WTC11 (cell line): ENCODE results near the gene CA5A. TPM values are rescaled to one million over a fixed set of nuclear protein-coding genes. Genes with fewer than 3 reads are reported as not detected.
"Not testable (repeated sequence)": the region's sequence is repeated elsewhere in the genome, so short reads cannot be mapped to it uniquely, and the experiment has no call there.

ENCODE experiments used
- ATAC-seq: fragments of 200-7000 bp; cut with Tn5 transposase; 2 replicates; pipeline ENCODE4 v1.10.0; 2021; ENCODE audit warnings: mild to moderate bottlenecking, moderate library complexity
- CTCF ChIA-PET: fragments of 300-600 bp; sonication (Branson Sonifier 250); formaldehyde crosslinking; loops from one replicate; lab custom pipeline; 2021; ENCODE audit warnings: antibody characterized with exemption; lab: Charles Lee
- POLR2A ChIA-PET: fragments of 350-600 bp; sonication (Branson Sonifier 250); formaldehyde crosslinking; loops from one replicate; lab custom pipeline; 2021; ENCODE audit warnings: antibody characterized with exemption; lab: Charles Lee
- DNase-seq: peaks from one replicate; pipeline ENCODE4 v3.0.0; 2021; ENCODE audit warnings: low spot score
- H3K27ac Mint-ChIP-seq: 2 replicates; pipeline ENCODE4 v1.8.0; 2021; ENCODE audit warnings: mixed read lengths
- H3K27me3 Mint-ChIP-seq: 2 replicates; pipeline ENCODE4 v1.8.0; 2021; ENCODE audit warnings: low read depth, mild to moderate bottlenecking, moderate library complexity, mixed read lengths
- H3K36me3 Mint-ChIP-seq: 2 replicates; pipeline ENCODE4 v1.8.0; 2021; ENCODE audit warnings: mixed read lengths
- H3K4me1 Mint-ChIP-seq: 2 replicates; pipeline ENCODE4 v1.8.0; 2022; ENCODE audit warnings: mixed read lengths
- H3K4me3 Mint-ChIP-seq: 2 replicates; pipeline ENCODE4 v1.8.0; 2021; ENCODE audit warnings: mild to moderate bottlenecking, moderate library complexity, mixed read lengths
- H3K9me3 Mint-ChIP-seq: 2 replicates; pipeline ENCODE4 v1.8.0; 2021; ENCODE audit warnings: mixed read lengths
- AR ChIP-seq: fragments of 250-450 bp; sonication (Bioruptor Pico); IDR thresholded peaks from 2 replicates; pipeline ENCODE4 v1.9.0; 2021; ENCODE audit warnings: mild to moderate bottlenecking
- ELF4 ChIP-seq: sonication (generic); formaldehyde crosslinking; IDR thresholded peaks from 2 replicates; pipeline ENCODE4 v1.8.1; 2022; ENCODE audit warnings: low read depth, mild to moderate bottlenecking, moderate library complexity, missing genetic modification reagents
- FOXJ3 ChIP-seq: sonication (generic); formaldehyde crosslinking; IDR thresholded peaks from 2 replicates; pipeline ENCODE4 v1.9.0; 2021; ENCODE audit warnings: missing genetic modification reagents, mild to moderate bottlenecking, borderline replicate concordance
- FOXK1 ChIP-seq: sonication (generic); formaldehyde crosslinking; IDR thresholded peaks from 2 replicates; pipeline ENCODE4 v1.8.0; 2022; ENCODE audit warnings: mild to moderate bottlenecking, moderate library complexity, missing genetic modification reagents
- FOXP4 ChIP-seq: sonication (generic); formaldehyde crosslinking; IDR thresholded peaks from 2 replicates; pipeline ENCODE4 v1.8.0; 2022; ENCODE audit warnings: mild to moderate bottlenecking, missing genetic modification reagents
- GABPB1 ChIP-seq: sonication (generic); formaldehyde crosslinking; IDR thresholded peaks from 2 replicates; pipeline ENCODE4 v1.8.1; 2023; ENCODE audit warnings: mild to moderate bottlenecking, missing genetic modification reagents
- total RNA-seq: library from RNA; stranded (reverse); gene quantifications from 3 replicates; pipeline ENCODE4 v1.2.3, GENCODE V29; 2021

Gene CA5A
- total RNA-seq, 1 experiment from 2014 or later: not detected

GRCh38 chr16:87868254-87869029 is 67.9 kb downstream of the CA5A start:
- ChIA-PET POLR2A (interaction anchor here (0.8 to 3.7 kb wide), 6 partner anchors 16 to 89 kb away, joined by 3 to 45 read pairs (median 6); no protein-coding TSS in a partner anchor), CTCF (interaction anchor here (9.3 to 13.1 kb wide), 2 partner anchors 18 to 88 kb away, joined by 192 to 234 read pairs; no protein-coding TSS in a partner anchor)
- DNase-seq, ATAC-seq, H3K9me3 Mint-ChIP-seq, H3K27ac Mint-ChIP-seq: not testable (repeated sequence)
- peak overlapping the region; percentile 87 for H3K4me3 Mint-ChIP-seq
- H3K27me3 Mint-ChIP-seq: peaks cover 71% of the 10 kb centered on the region
- peak; percentile 65; the same call in 1 of the 2 replicates for TF ChIP-seq GABPB1 (CRISPR knock-in tag)
- peaks cover 72% of the 10 kb centered on the region for H3K4me1 Mint-ChIP-seq
- peaks cover 20% of the 10 kb centered on the region for H3K36me3 Mint-ChIP-seq

- Mint-ChIP-seq H3K4me1 (peaks cover 50% of the 10 kb centered on the region), H3K36me3 (peaks cover 22% of the 10 kb centered on the region), H3K27me3 (peaks cover 84% of the 10 kb centered on the region)
- not testable (repeated sequence) for DNase-seq, H3K9me3 Mint-ChIP-seq, ATAC-seq, H3K27ac Mint-ChIP-seq, H3K4me3 Mint-ChIP-seq
- CTCF ChIA-PET: interaction anchor here (0.9 to 13.1 kb wide), 4 partner anchors 16 to 97 kb away, joined by 3 to 234 read pairs (median 4); no protein-coding TSS in a partner anchor
- POLR2A ChIA-PET: interaction anchor here (0.7 kb wide), 1 partner anchor 38 kb away, joined by 3 read pairs; no protein-coding TSS in a partner anchor
These were observed 70.3 kb downstream of the CA5A start for GRCh38 chr16:87865902-87866555.

- Mint-ChIP-seq H3K27ac (no peak overlapping the region), H3K36me3 (peaks cover 28% of the 10 kb centered on the region)
- CTCF ChIA-PET: interaction anchor here (0.6 to 13.1 kb wide), 2 partner anchors 14 to 88 kb away, joined by 3 to 234 read pairs; no protein-coding TSS in a partner anchor
- no peak for TF ChIP-seq FOXJ3 (CRISPR knock-in tag)
- no peak for TF ChIP-seq AR (CRISPR knock-in tag)
- peak; percentile 26; the same call in 1 of the 2 replicates for TF ChIP-seq FOXP4 (CRISPR knock-in tag)
- no peak for TF ChIP-seq ELF4 (CRISPR knock-in tag)
- 0 out of 2 replicates have a peak, but pooled peaks have one; percentile 21 for TF ChIP-seq FOXK1 (CRISPR knock-in tag)
- TF ChIP-seq, all 79 proteins: peak for 2
- Mint-ChIP-seq H3K9me3 (no peaks in the 10 kb centered on the region), H3K4me3 (no peak overlapping the region), H3K27me3 (peaks cover 75% of the 10 kb centered on the region), H3K4me1 (peaks cover 40% of the 10 kb centered on the region)
- ATAC-seq: no peak
- DNase-seq: no peak
- POLR2A ChIA-PET: no interaction called here
These were observed 71.9 kb downstream of the CA5A start for GRCh38 chr16:87864331-87864989.

- H3K4me1 Mint-ChIP-seq: peaks cover 36% of the 10 kb centered on the region
- H3K4me3 Mint-ChIP-seq, ATAC-seq, H3K9me3 Mint-ChIP-seq, POLR2A ChIA-PET, DNase-seq, CTCF ChIA-PET, H3K27ac Mint-ChIP-seq: not testable (repeated sequence)
- peaks cover 66% of the 10 kb centered on the region for H3K27me3 Mint-ChIP-seq
- H3K36me3 Mint-ChIP-seq: peaks cover 28% of the 10 kb centered on the region
These were observed 73.0 kb downstream of the CA5A start for GRCh38 chr16:87863327-87863635.

GRCh38 chr16:87862597-87863326 is 73.6 kb downstream of the CA5A start:
- ATAC-seq, H3K9me3 Mint-ChIP-seq, H3K4me3 Mint-ChIP-seq, CTCF ChIA-PET, DNase-seq, POLR2A ChIA-PET, H3K27ac Mint-ChIP-seq: not testable (repeated sequence)
- H3K4me1 Mint-ChIP-seq: peaks cover 30% of the 10 kb centered on the region
- H3K27me3 Mint-ChIP-seq: peaks cover 61% of the 10 kb centered on the region
- H3K36me3 Mint-ChIP-seq: peaks cover 28% of the 10 kb centered on the region
